NCI-H1105 treated with DMSO at 0.1 percent for 48 hours (cell line): ENCODE results near the gene RAB11FIP4.
A peak's percentile ranks its signal among the peaks of the same experiment; 100 is the strongest.

Source experiments
- DNase-seq: peaks from one replicate; lab custom pipeline; 2025; lab: John Stamatoyannopoulos, UW

The RAB11FIP4 gene

DNA sequence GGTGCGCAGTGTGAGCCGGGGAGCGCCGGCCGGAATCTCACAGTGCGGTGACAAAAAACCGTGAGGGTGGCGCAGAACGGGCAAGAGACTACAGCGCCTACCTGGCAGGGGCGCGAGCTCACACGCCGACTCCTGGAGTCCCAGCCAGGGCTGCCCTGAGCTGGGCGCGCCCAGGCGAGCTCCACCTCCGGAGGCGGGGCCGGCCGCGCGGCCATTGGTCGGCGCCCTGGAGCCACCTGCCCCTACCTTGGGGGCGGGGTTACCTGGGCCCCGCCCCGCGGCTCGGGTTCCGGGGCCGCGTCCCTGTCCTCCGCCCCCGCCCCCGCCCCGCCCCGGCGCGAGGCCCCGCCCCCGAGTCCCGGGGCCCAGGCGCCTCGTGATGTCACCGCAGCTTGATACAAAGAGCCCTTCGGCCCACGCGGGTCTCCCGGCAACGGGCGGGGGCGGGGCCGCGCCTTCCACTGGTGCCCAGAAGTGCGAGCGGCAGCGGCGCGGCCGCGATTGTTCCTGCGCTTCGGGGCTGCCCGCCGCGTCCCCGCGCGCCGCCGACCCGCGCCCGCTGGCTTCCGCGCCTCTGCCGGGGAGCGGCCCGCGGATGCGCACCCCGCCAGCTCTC lies 96.3 kb downstream of the RAB11FIP4 start:
- DNase-seq: peak; percentile 94

- DNase-seq: peak; percentile 39
These were observed 96.9 kb downstream of the RAB11FIP4 start for GRCh38 chr17:31488264-31488981.

DNA sequence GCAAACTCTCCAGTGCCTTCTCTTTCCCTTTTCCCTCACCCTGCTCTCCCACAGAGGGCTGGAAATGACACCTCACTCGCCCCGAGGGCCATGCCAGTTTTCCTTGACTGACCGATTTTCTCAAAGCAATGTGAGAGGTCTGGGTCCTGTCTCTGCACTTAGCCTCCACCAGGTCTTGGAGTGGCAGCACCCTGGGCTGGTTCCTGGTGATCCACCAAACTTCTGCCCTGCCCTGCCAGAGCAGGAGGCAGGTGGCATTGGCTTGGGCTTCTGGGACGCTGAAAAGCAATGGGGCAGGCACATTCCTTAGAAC lies 97.5 kb downstream of the RAB11FIP4 start:
- no peak for DNase-seq

DNA sequence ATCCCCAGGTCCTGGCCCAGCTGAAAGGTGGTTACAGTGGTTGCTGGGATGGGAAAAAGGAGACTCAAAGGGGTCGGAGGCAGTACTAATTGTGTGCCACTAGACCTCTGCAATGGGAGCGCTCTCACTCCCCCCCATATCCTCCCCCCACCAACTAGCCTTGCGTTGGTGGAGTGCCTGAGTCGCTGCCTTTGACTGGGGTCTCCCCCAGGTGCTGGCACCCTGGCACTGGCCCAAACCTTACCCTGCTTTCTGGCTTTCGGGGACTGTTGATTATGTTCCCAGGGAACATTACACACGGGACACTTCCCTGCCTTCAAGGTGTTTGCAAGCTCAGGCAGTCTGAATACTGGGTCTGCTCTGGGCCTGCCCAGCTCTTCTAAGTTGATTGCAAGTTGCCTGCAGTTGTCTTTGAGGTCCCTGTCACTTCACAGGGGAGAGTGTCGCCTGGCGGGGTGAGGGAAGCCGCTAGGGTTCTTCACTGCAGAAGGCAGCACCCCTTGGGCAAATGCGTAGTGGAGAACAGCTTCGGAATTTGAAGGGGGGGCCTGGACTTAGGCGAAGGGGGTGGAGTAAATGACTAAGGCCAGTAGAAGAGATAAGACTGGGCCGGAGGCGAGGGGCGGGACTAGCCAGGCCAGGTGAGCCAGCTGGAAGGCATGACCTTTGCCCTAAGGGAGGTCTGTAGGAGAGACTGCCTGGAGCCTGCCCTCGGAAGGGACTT lies 98.0 kb downstream of the RAB11FIP4 start:
- no peak for DNase-seq

GRCh38 chr17:31490019-31490650 lies 98.7 kb downstream of the RAB11FIP4 start:
- no peak for DNase-seq

GRCh38 chr17:31490671-31491375 lies 99.3 kb downstream of the RAB11FIP4 start:
- no peak for DNase-seq

GRCh38 chr17:31491376-31492131 lies 100.1 kb downstream of the RAB11FIP4 start:
- no peak for DNase-seq

DNA sequence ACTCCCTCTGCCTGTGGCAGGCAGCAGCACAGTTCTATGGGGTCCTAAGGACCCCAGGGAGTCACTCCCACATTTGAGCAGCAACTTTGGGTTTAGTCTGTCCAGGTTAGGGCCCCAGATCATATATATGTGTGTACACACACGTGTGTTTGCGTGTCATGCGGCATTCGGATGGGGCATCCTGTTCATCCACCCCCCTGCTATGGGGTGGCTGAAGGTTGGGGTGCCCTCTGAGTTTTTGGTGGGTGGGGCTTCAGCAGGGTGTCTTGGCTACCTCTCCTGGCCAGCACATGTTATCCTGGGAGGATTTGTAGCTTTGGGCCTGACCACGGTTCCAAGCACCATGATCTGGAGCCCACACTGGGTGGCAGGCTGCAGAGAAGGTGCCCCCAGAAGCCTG lies 100.7 kb downstream of the RAB11FIP4 start:
- DNase-seq: no peak

DNA sequence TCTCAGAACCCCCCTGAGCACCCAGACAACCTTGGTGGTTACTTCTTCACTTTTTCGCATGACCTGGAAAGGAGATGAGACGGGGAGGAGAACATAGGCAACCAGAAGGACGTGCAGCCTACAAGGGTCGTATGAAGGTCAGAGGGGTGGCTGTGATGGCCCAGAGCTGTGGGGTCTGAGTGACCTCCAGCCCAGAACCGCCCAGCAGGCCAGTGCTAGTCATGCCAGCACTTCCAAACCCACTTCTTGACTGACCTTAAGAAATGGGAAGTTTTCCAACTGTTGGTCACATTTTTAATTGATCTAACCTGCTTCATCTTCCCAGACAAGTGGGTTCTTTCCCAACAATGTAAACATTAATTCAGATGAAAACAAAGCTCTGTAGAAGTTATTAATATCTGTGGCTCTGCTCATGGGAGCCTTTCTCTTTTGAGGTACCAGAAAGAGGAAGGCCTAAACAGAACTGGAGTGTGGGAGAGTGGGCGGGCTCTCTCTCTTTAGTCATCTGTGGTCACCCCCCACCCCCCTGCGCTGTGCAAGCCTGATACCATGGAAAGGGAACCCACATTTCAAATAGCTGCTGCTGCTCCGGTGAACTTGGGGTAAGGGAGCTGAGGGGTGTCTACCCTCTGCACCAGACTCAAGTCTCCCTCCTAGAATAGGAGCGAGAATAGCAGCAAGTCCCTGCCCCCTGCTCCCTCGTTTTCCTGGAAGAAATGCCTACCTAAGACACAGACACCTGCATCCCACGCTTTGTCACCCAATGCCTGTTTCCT lies 101.6 kb downstream of the RAB11FIP4 start:
- no peak for DNase-seq

DNA sequence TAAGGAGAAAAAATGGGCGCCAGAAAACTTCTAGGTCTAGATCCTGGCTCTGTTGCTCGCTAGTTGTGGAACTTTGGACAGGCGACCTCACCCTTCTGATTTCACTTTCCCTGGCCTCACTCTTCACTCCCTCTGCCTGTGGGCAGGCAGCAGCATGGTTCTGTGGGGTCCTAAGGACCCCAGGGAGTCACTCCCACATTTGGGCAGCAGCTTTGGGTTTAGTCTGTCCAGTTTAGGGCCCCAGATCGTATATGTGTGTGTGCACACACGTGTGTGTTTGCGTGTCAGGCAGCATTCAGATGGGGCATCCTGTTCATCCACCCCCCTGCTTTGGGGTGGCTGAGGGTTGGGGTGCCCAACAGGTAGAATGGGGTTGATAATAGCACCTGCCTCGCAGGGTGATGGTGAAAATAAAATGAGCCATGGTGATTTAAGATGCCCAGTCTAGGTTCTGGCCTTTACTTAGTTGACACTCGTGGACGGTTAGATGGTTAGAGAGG lies 102.2 kb downstream of the RAB11FIP4 start:
- DNase-seq: no peak

- DNase-seq: no peak
These were observed 103.0 kb downstream of the RAB11FIP4 start for GRCh38 chr17:31494259-31495021.

GRCh38 chr17:31495022-31495885 lies 103.8 kb downstream of the RAB11FIP4 start:
- DNase-seq: peak; percentile 30

GRCh38 chr17:31496097-31496496 lies 104.6 kb downstream of the RAB11FIP4 start:
- no peak for DNase-seq

DNA sequence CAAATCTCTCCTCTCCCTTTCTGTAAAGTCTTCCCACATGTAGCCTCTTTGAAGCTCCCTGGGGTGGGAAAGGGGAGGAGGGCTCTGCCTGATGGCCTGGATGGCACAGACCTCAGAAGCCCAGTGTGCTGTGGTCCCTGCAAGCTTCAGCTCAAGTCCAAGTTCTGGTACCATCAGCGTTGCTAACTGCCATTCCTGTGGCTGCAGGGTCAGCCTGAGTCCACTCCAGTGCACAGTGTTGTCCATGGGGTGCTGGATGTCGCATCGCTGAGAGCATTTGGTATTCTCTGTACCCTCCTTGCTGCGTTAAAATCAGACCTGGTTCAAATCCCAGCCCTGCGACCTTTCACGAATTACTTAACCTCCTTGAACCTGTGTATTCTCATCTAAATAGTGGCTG lies 105.1 kb downstream of the RAB11FIP4 start:
- DNase-seq: no peak

DNA sequence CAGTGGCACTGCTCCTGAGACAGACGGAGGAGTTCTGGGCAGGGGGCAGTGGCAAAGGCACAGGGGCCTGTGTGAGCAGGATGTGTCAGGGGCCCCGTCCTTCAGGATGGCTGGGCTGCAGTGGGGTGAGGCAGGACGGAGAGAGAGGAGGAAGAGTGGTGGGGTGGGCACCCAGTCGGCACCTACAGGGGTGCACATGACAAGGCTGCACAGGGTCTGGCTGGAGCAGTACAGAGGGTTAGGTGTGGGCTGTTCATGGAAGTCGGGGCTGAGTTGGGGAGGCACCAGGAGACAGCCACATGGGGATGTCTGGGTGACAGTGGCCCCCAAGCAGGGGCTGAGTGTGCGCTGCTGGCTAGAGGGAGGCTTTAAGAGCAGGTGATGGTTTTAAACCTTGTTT lies 106.0 kb downstream of the RAB11FIP4 start:
- DNase-seq: no peak

DNA sequence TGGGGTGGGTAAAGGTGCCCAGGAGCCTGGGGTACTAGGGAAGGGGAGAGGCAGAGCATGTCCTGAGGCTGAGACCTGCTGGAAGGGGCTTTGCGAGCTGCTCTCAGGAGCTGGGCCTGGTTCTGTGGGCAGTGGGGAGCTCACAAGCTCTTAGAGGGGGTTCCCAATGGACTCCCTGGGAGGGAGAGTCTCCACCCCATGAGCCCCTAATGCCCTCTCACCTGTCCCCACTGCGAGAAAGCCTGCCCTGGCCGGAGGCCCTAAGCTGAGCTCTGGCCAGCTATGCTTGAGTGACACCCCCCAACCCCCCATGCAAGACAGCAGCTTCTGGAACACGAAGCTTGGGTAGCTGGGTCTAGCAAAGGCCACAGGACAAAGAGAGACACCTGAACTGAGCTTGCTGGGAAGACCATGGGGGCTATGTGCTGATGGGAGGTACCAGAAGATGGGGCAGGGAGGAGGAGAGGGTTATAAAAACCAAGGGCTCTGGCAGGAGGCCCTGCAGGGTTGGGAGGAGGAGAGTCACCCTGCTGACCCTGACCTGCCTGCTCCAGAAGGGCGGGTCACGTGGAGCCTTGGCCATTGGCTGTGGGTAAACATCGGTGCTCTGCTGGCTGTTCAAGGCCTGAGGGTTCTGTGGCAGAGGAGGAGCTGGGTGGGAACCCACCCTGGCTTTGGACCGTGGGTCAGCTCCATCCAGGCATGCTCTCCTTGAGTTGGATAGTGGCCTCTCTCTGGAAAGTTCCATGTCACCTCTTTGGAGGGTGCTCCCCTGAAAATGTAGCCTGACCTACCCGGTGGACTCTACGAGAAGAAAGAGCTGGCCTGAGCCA lies 106.7 kb downstream of the RAB11FIP4 start:
- no peak for DNase-seq

GRCh38 chr17:31499771-31500554 lies 108.5 kb downstream of the RAB11FIP4 start:
- no peak for DNase-seq
